HG03108 (cell line): Measurements from ENCODE around the gene WWP2.

Experiments
- ATAC-seq: cut with Tn5 transposase; IDR thresholded peaks from one replicate; pipeline ENCODE4 v1.9.1; 2021; ENCODE audit warnings: moderate library complexity; ENCODE audit not compliant: unreplicated experiment

WWP2 gene

GRCh38 chr16:69924041-69924775, 162.1 kb downstream of the WWP2 start:
- ATAC-seq = no peak

- ATAC-seq = no peak
Observed at GRCh38 chr16:69924777-69925191, 162.7 kb downstream of the WWP2 start.

GRCh38 chr16:69925311-69925710, 163.2 kb downstream of the WWP2 start:
- ATAC-seq = no peak

- no peak for ATAC-seq
Observed at GRCh38 chr16:69926241-69926640, 164.1 kb downstream of the WWP2 start.

- ATAC-seq = no peak
Observed at GRCh38 chr16:69927056-69927757, 165.1 kb downstream of the WWP2 start.

GRCh38 chr16:69928856-69929400, 166.8 kb downstream of the WWP2 start:
- ATAC-seq = no peak

GRCh38 chr16:69929480-69929879, 167.3 kb downstream of the WWP2 start:
- no peak for ATAC-seq

- ATAC-seq = no peak
Observed at GRCh38 chr16:69930117-69930776, 168.1 kb downstream of the WWP2 start.

GRCh38 chr16:69931631-69932030, 169.5 kb downstream of the WWP2 start:
- ATAC-seq = no peak

GRCh38 chr16:69932228-69932627, 170.1 kb downstream of the WWP2 start:
- ATAC-seq = no peak

GRCh38 chr16:69932691-69933392, 170.7 kb downstream of the WWP2 start:
- no peak for ATAC-seq

- no peak for ATAC-seq
Observed at GRCh38 chr16:69934044-69934443, 171.9 kb downstream of the WWP2 start.

- no peak for ATAC-seq
Observed at GRCh38 chr16:69934751-69935150, 172.6 kb downstream of the WWP2 start.

GRCh38 chr16:69935278-69935711, 173.2 kb downstream of the WWP2 start:
- no peak for ATAC-seq

GRCh38 chr16:69935740-69936139, 173.6 kb downstream of the WWP2 start:
- ATAC-seq = no peak

- no peak for ATAC-seq
Observed at GRCh38 chr16:69936252-69936651, 174.1 kb downstream of the WWP2 start.

- ATAC-seq = no peak
Observed at GRCh38 chr16:69936751-69937211, 174.6 kb downstream of the WWP2 start.

- no peak for ATAC-seq
Observed at GRCh38 chr16:69937465-69937951, 175.4 kb downstream of the WWP2 start.

- no peak for ATAC-seq
Observed at GRCh38 chr16:69938981-69939820, 177.1 kb downstream of the WWP2 start.
